ENCODE measurements around the gene FZD2. TPM values are rescaled to one million over a fixed set of nuclear protein-coding genes. Genes with fewer than 3 reads are reported as not detected.

The FZD2 gene
- total and polyA plus RNA-seq, 9 of the 15 experiments (the other 6 are each of a cell fraction or from before 2014, with no cell fraction given) = 0.03 to 4.5 (median 1.1) TPM; not detected in 1

- ChIA-PET POLR2A (interaction anchor here (2.5 kb wide), 1 partner anchor 12 kb away, joined by 10 read pairs; no protein-coding TSS in a partner anchor), CTCF (ENCODE audit: low intra/inter-chr PET ratio) (no interaction called here)
- no peak overlapping the region for H3K4me3 ChIP-seq
- intact Hi-C loops (cut with micrococcal nuclease) = no loop called here
- no peaks in the 10 kb centered on the region for H3K79me2 ChIP-seq (ENCODE audit: control insufficient read depth, insufficient read depth, low read length)
- no peak for TF ChIP-seq SRSF1 (IDR thresholded peaks at IDR 0.05; ENCODE audit: low read depth, low read length)
- TF ChIP-seq HBP1 (CRISPR knock-in tag; IDR thresholded peaks at IDR 0.05) = no peak
- TF ChIP-seq PREB (CRISPR knock-in tag; IDR thresholded peaks at IDR 0.05) = no peak
- no peaks in the 10 kb centered on the region for H3K9me1 ChIP-seq (ENCODE audit: control insufficient read depth, insufficient read depth, low read length)
- WGBS (ENCODE audit: insufficient coverage, low coverage, missing lambda C conversion rate) = 5% methylated on average over 8 of the region's 10 CpGs
- no peak for ATAC-seq
- no peak for FAIRE-seq
- no peak overlapping the region for H3K27ac ChIP-seq (ENCODE audit: extremely low read depth, low read depth, low read length)
- H3K36me3 ChIP-seq (ENCODE audit: control insufficient read depth, insufficient read depth, low read length) = no peaks in the 10 kb centered on the region
- no peak for DNase-seq (ENCODE audit: extremely low read depth in 1 of 4, low spot score in 3 of 4)
- H2AFZ ChIP-seq (ENCODE audit: low read depth, low read length) = no peak overlapping the region
- peaks cover 3% of the 10 kb centered on the region; the same call in 1 of the 2 replicates for H4K20me1 ChIP-seq (replicated peaks; ENCODE audit: control insufficient read depth, insufficient read depth, low read length)
- H3K9ac ChIP-seq (ENCODE audit: insufficient read depth in 1 of 2, low read depth in 2 of 2, low read length in 2 of 2) = no peak overlapping the region
- no peak overlapping the region for H3K4me2 ChIP-seq (ENCODE audit: insufficient read depth, low read length)
- H3K27me3 ChIP-seq (ENCODE audit: control insufficient read depth in 2 of 2, insufficient read depth in 2 of 2, low read length in 2 of 2) = peaks cover 24 to 73% of the 10 kb centered on the region in 2 experiments; a peak in 4 of 5 replicates
- H3K4me1 ChIP-seq (replicated peaks in 1 of 2; ENCODE audit: control insufficient read depth in 2 of 2, insufficient read depth in 2 of 2, low read length in 2 of 2) = no peaks in the 10 kb centered on the region; a peak in 1 of 5 replicates
- in situ Hi-C loops (cut with MboI) = no loop called here
- no TSS peak for BruUV-seq (replicated peaks)
- H3K9me3 ChIP-seq (replicated peaks; ENCODE audit: control insufficient read depth, insufficient read depth, low read depth, low read length) = no peaks in the 10 kb centered on the region
Observed at GRCh38 chr17:44607836-44608690, 50.8 kb downstream of the FZD2 start.

All from K562 (cell line).